ENCODE results near the gene CAPS2.
"Not testable (repeated sequence)": the region's sequence is repeated elsewhere in the genome, so short reads cannot be mapped to it uniquely, and the experiment has no call there.

CAPS2 gene

DNA sequence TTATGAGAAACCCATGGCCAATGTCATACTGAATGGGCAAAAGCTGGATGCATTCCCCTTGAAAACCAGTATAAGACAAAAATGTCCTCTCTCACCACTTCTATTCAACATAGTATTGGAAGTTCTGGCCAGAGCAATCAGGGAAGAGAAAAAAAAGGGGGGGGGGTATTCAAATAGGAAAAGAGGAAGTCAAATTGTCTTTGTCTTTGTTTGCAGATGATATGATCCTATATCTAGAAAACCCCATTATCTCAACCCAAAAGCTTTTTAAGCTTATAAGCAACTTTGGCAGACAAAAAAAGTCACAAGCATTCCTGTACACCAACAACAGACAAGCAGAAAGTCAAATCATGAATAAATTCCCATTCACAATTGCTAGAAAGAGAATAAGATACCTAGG is 23.9 kb upstream of the CAPS2 start:
- H3K4me3 ChIP-seq (ENCODE audit: low read length), result no peak overlapping the region
- TF ChIP-seq, protein P1, sequence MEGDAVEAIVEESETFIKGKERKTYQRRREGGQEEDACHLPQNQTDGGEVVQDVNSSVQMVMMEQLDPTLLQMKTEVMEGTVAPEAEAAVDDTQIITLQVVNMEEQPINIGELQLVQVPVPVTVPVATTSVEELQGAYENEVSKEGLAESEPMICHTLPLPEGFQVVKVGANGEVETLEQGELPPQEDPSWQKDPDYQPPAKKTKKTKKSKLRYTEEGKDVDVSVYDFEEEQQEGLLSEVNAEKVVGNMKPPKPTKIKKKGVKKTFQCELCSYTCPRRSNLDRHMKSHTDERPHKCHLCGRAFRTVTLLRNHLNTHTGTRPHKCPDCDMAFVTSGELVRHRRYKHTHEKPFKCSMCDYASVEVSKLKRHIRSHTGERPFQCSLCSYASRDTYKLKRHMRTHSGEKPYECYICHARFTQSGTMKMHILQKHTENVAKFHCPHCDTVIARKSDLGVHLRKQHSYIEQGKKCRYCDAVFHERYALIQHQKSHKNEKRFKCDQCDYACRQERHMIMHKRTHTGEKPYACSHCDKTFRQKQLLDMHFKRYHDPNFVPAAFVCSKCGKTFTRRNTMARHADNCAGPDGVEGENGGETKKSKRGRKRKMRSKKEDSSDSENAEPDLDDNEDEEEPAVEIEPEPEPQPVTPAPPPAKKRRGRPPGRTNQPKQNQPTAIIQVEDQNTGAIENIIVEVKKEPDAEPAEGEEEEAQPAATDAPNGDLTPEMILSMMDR (conservative IDR thresholded peaks at IDR 0.05; ENCODE audit: low read length), result no peak
- no peak for DNase-seq (ENCODE audit: low read depth)

DNA sequence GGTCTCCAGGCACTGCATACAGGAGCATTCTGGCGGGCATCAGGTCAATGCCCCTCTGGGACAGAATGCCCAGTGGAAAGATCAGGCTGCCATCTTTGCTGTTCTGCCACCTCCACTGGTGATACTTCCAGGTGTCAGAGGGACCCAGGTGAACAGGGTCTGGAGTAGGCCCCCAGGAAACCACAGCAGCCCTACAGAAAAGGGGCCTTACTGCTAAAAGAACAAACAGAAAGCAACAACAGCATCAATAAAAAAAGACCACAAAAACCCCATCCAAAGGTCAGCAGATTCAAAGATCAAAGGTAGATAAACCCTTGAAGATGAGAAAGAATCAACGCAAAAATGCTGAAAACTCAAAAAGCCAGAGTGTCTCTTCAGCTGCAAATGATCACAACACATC is 20.3 kb upstream of the CAPS2 start:
- no peak for DNase-seq (ENCODE audit: low read depth)

DNA sequence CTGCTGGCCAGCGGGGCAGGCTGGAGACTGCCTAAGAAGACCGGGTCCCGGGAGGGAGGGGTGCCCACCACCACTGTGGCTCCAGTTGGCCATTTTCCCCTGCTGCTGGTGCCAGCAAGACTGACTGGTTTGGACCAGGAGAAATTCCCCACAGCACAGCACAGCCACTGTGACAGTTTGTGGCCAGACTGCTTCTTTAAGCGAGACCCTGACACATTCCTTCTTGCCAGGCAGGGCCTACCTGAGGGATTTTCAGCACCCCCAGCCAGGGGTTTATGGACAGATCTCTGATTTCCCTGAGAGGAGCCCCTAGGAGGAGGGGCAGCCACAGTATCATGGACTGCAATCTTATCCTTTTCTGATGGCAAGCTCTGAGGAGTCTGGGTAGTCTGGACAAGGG is 19.8 kb upstream of the CAPS2 start:
- no peak overlapping the region for H3K4me3 ChIP-seq (ENCODE audit: low read length)
- TF ChIP-seq, protein P1 (conservative IDR thresholded peaks at IDR 0.05; ENCODE audit: low read length), result no peak
- no peak for DNase-seq (ENCODE audit: low read depth)

More for the DNA sequence above, 20.3 kb upstream of the CAPS2 start:
- TF ChIP-seq, protein P1 (conservative IDR thresholded peaks at IDR 0.05; ENCODE audit: low read length), result no peak
- no peak overlapping the region for H3K4me3 ChIP-seq (ENCODE audit: low read length)

DNA sequence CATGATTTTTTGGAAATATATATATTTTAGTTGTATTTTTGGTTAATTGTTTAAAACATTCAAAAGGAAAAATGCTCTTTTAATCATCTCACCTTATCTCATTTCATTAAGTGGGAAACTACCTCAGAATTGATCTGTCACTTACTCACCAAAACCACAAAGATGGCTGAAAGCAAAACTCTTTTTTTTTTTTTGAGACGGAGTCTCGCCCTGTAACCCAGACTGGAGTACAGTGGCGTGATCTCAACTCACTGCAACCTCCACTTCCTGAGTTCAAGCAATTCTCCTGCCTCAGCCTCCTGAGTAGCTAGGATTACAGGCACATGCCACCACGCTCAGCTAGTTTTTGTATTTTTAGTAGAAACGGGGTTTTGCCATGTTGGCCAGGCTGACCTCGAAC is 16.1 kb upstream of the CAPS2 start:
- not testable (repeated sequence) for H3K4me3 ChIP-seq (ENCODE audit: low read length); DNase-seq (ENCODE audit: low read depth)

DNA sequence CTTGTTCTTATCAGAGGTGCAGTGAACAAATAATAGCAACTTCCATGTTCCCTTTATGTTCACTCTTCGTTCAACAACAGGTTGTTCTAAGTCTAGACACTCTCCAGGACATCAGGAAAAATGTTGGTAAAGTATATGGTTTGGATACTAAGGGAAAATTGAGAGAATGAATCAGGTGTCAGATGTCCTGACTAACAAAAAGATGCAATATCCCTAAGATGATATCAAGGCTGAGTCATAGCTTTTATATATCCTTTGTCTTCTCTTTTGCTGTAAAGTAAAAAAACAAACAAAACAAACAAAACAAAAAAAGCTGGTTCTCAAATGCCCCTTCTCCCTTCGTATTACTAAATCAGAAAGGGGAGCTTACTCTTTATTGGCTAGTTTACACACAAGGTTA is 15.4 kb upstream of the CAPS2 start:
- DNase-seq (ENCODE audit: low read depth), result no peak
- TF ChIP-seq, protein P1 (conservative IDR thresholded peaks at IDR 0.05; ENCODE audit: low read length), result no peak
- H3K4me3 ChIP-seq (ENCODE audit: low read length), result no peak overlapping the region

DNA sequence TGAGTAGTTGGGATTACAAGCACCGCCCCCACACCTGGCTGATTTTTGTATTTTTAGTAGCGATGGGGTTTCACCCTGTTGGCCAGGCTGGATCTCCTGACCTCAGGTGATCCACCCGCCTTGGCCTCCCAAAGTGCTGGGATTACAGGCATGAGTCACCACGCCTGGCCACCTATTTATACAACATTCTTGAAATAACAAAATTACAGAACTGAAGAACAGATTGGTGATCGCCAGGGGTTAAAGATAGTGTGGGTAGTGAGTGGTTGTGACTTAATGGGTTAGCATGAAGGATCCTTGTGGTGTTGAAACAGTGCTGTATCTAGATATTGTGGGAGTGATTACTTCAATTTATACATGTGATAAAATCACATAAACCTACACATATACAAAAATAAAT is 11.7 kb upstream of the CAPS2 start:
- no peak overlapping the region for H3K4me3 ChIP-seq (ENCODE audit: low read length)
- DNase-seq (ENCODE audit: low read depth), result no peak
- TF ChIP-seq, protein P1 (conservative IDR thresholded peaks at IDR 0.05; ENCODE audit: low read length), result no peak

DNA sequence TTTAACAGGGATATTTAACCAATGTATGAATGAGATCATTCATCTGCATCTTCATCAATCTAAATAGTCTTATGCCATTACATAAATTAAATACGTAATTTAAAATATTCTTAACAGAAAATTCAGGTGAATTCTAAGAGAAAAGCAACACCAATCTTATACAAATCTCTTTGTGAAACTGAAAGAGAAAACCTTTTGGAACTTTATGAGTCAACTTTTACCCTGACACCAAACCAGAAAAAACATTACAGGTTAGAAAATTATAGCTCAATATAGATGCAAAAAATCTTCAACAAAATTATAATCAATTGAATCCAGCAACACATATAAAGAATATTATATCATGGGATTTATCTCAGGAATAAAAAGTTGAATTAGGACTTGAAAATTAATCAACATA is 7.8 kb upstream of the CAPS2 start:
- no peak overlapping the region for H3K4me3 ChIP-seq (ENCODE audit: low read length)
- TF ChIP-seq, protein P1 (conservative IDR thresholded peaks at IDR 0.05; ENCODE audit: low read length), result no peak
- no peak for DNase-seq (ENCODE audit: low read depth)
